Vagina (tissue), 2 donors: ENCODE measurements around the gene FRK.

ENCODE experiments used
- POLR2A ChIP-seq, 2 donors: fragments of 450-650 bp; IDR thresholded peaks; one replicate each; pipeline ENCODE4 v1.6.1; 2017; ENCODE audit warnings: antibody characterized with exemption in 2 of 2, mild to moderate bottlenecking in 2 of 2, moderate library complexity in 2 of 2
- TF ChIP-seq, protein P1 (sequence below), 3 experiments: fragments of 450-650 bp in 2 of 3; fragments of 200-600 bp in 1 of 3; sonication (generic) in 1 of 3; IDR thresholded peaks; one replicate each; pipeline ENCODE4 v1.5.1; 2017 to 2019; ENCODE audit warnings: antibody characterized with exemption in 3 of 3, mild to moderate bottlenecking in 2 of 3, moderate library complexity in 2 of 3

DNA sequence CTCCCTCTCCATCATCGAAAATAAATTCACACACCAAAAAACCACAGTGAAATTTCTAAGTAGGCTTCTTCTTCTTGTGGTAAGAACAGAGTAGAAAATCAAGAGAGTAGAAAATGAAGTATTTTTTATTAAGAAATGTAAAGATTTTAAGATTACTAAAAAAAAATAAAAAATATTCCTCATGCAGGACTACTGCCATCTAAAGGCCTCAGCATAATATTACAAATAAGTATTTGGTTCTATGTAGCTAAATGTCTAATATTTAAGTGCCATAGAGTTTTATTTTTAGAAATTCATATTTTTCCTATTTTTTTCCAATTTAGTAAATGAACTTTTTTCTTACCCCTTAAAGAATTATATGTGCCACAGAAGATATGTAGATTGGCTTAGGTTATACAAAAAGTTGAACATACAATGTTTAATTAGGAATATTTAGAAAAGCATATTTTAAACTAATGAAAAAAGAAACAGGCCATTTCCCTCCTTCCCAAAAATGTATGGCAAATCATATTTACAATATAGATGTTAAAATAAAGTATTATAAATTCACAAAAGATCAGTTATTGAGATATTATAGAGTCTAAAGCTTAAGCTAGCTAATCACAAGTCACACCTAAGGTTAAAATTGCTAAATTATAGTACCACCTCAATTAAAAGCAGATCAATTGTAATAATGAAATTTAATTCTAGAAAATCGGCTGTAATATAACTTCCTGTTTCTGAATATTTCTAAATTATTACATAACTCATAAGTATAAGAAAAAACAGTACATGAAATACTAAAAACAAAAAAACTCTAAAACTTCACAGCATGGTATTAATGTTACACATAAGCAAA lies 36.5 kb upstream of the FRK start:
- TF ChIP-seq, protein P1, sequence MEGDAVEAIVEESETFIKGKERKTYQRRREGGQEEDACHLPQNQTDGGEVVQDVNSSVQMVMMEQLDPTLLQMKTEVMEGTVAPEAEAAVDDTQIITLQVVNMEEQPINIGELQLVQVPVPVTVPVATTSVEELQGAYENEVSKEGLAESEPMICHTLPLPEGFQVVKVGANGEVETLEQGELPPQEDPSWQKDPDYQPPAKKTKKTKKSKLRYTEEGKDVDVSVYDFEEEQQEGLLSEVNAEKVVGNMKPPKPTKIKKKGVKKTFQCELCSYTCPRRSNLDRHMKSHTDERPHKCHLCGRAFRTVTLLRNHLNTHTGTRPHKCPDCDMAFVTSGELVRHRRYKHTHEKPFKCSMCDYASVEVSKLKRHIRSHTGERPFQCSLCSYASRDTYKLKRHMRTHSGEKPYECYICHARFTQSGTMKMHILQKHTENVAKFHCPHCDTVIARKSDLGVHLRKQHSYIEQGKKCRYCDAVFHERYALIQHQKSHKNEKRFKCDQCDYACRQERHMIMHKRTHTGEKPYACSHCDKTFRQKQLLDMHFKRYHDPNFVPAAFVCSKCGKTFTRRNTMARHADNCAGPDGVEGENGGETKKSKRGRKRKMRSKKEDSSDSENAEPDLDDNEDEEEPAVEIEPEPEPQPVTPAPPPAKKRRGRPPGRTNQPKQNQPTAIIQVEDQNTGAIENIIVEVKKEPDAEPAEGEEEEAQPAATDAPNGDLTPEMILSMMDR (IDR thresholded peaks at IDR 0.05) = no peak
- TF ChIP-seq POLR2A (IDR thresholded peaks at IDR 0.05) = no peak
